Right lobe of liver (tissue), 6 donors: ENCODE data around the gene SAMD4A. TPM values are rescaled to one million over a fixed set of nuclear protein-coding genes. Genes with fewer than 3 reads are reported as not detected.

Source experiments
- ATAC-seq, 4 donors: fragments of 200-7000 bp; cut with Tn5 transposase; one replicate each; pipeline ENCODE4 v1.9.1; 2020; ENCODE audit warnings: mild to moderate bottlenecking in 4 of 4, moderate library complexity in 4 of 4
- DNase-seq, 3 donors: peaks; one replicate each; pipeline ENCODE4 v3.0.0-alpha.2; 2020
- H3K27ac ChIP-seq, 3 donors: fragments of 200-600 bp; one replicate each; pipeline ENCODE4 v1.8.0; 2022
- H3K27me3 ChIP-seq, 2 donors: fragments of 200-600 bp; one replicate each; pipeline ENCODE4 v1.8.0; 2022
- H3K36me3 ChIP-seq, 4 donors: fragments of 200-600 bp; sonication (generic) in 1 of 4; one replicate each; pipeline versions ENCODE4 v1.5.1 to v1.8.0; 2017 to 2022; ENCODE audit warnings: control low read depth in 1 of 4
- H3K4me1 ChIP-seq, 4 donors: fragments of 200-600 bp; sonication (generic) in 1 of 4; one replicate each; pipeline versions ENCODE4 v1.5.1 to v1.8.0; 2017 to 2022; ENCODE audit warnings: control low read depth in 1 of 4
- H3K4me3 ChIP-seq, 3 donors: fragments of 200-600 bp; one replicate each; pipeline ENCODE4 v1.8.0; 2022
- H3K9me3 ChIP-seq, 4 donors: fragments of 200-600 bp; sonication (generic) in 1 of 4; one replicate each; pipeline versions ENCODE4 v1.5.1 to v1.8.0; 2017 to 2022; ENCODE audit warnings: control low read depth in 1 of 4
- CTCF ChIP-seq, 4 donors: fragments of 200-600 bp in 3 of 4; fragments of 450-650 bp in 1 of 4; IDR thresholded peaks; one replicate each; pipeline versions ENCODE4 v1.5.1 to v1.8.0; 2016 to 2022; ENCODE audit warnings: antibody characterized with exemption in 4 of 4, mild to moderate bottlenecking in 2 of 4
- POLR2A ChIP-seq: fragments of 450-650 bp; IDR thresholded peaks from one replicate; pipeline ENCODE4 v1.6.1; 2017; ENCODE audit warnings: antibody characterized with exemption, mild to moderate bottlenecking
- WGBS: methylation state at CpG from one replicate; pipeline ENCODE4 v1.1.6; 2018; ENCODE audit warnings: low coverage, low lambda C conversion rate; ENCODE audit not compliant: insufficient coverage; ENCODE audit errors: missing lambda C conversion rate; 5-methylcytosine and 5-hydroxymethylcytosine counted together
- intact Hi-C, 2 donors: fragments of 100-400 bp; cut with DNase I; formaldehyde crosslinking; loops; one replicate each; pipeline versions ENCODE4 v1.11.2 to v1.14.1; 2022
- total RNA-seq, 6 experiments: library from RNA; depleted of rRNA in 2 of 6; stranded (reverse); fragments of >200 nt in 2 of 6; fragmentation: NEBNext Ultra II Directional in 3 of 6; extraction: Animal tissue kit (Norgen Biotek cat#: 25700) in 3 of 6; gene quantifications; one replicate each; pipeline versions ENCODE4 v1.1.0 to v1.2.4, GENCODE V29; 2016 to 2023
- donor health status: DM: no; HTN: yes; CAD: no.
- donor health status: DM: no; HTN: no; CAD: no.
- donor health status: DM: no; HTN: no; CAD: no.
- donor health status: DM: no; HTN: yes; CAD: no.
- donor health status: DM: no; HTN: yes; CAD: no.

SAMD4A gene
- total RNA-seq, 6 experiments from 2014 or later = 16.7 to 31.9 (median 21.1) TPM

GRCh38 chr14:54773171-54774006 is 206.5 kb downstream of the SAMD4A start:
- peaks cover 0 to 13% (median 4%) of the 10 kb centered on the region in 4 donors for H3K36me3 ChIP-seq
- DNase-seq (peak in 2 of 3 donors; percentile 71), ATAC-seq (peak; percentile 67 to 84 (median 78))
- no peaks in the 10 kb centered on the region for H3K9me3 ChIP-seq
- H3K4me3 ChIP-seq = no peak overlapping the region
- peaks cover 0 to 45% (median 15%) of the 10 kb centered on the region in 4 donors for H3K4me1 ChIP-seq
- H3K27ac ChIP-seq = peak overlapping the region; percentile 32 to 45 (median 43)
- 16% methylated on average over 5 of the region's 19 CpGs for WGBS
- TF ChIP-seq CTCF (IDR thresholded peaks at IDR 0.05) (peak; percentile 46 to 71 (median 48)), POLR2A (no peak)
- H3K27me3 ChIP-seq = no peaks in the 10 kb centered on the region
- intact Hi-C loops = loop anchor here (5.0 to 10.0 kb wide), 2 partner anchors 81 to 209 kb away; partner anchors contain the start of gene SAMD4A (in 1 of the 2)

- intact Hi-C loops = loop anchor here (5.0 to 10.0 kb wide), 3 partner anchors 83 to 210 kb away; partner anchors contain the start of gene SAMD4A (in 2 of the 2)
- Histone ChIP-seq H3K4me3 (no peak overlapping the region), H3K27me3 (no peaks in the 10 kb centered on the region), H3K9me3 (no peaks in the 10 kb centered on the region), H3K4me1 (peaks cover 0 to 53% (median 20%) of the 10 kb centered on the region in 4 donors), H3K36me3 (peaks cover 0 to 8% (median 2%) of the 10 kb centered on the region in 4 donors), H3K27ac (no peak overlapping the region)
- TF ChIP-seq POLR2A = no peak
- TF ChIP-seq CTCF (IDR thresholded peaks at IDR 0.05) = no peak
- DNase-seq = peak in 1 of 3 donors; percentile 42
- WGBS = 57% methylated on average over 2 of the region's 15 CpGs
- ATAC-seq = no peak
These were observed 207.9 kb downstream of the SAMD4A start for GRCh38 chr14:54774824-54775223.

GRCh38 chr14:54775486-54776140 is 208.7 kb downstream of the SAMD4A start:
- DNase-seq (peak in 1 of 3 donors; percentile 37), ATAC-seq (no peak)
- TF ChIP-seq POLR2A (no peak), CTCF (IDR thresholded peaks at IDR 0.05) (no peak)
- peaks cover 0 to 13% (median 0%) of the 10 kb centered on the region in 4 donors for H3K36me3 ChIP-seq
- intact Hi-C loops = loop anchor here (5.0 to 10.0 kb wide), 2 partner anchors 208 to 211 kb away; partner anchors contain the start of gene SAMD4A (in 2 of the 2)
- no peak overlapping the region for H3K27ac ChIP-seq
- 28% methylated on average over 4 of the region's 8 CpGs for WGBS
- H3K4me1 ChIP-seq = peaks cover 0 to 53% (median 20%) of the 10 kb centered on the region in 4 donors
- no peaks in the 10 kb centered on the region for H3K27me3 ChIP-seq
- H3K9me3 ChIP-seq = no peaks in the 10 kb centered on the region
- H3K4me3 ChIP-seq = no peak overlapping the region

- H3K27me3 ChIP-seq = no peaks in the 10 kb centered on the region
- ATAC-seq = peak in 2 of 4 donors; percentile 3 to 25
- H3K27ac ChIP-seq = peak overlapping the region in 1 of 3 donors; percentile 79
- H3K4me3 ChIP-seq = no peak overlapping the region
- 11% methylated on average over 11 of the region's 12 CpGs for WGBS
- intact Hi-C loops = loop anchor here (5.0 to 10.0 kb wide), 2 partner anchors 209 to 212 kb away; partner anchors contain the start of gene SAMD4A (in 2 of the 2)
- DNase-seq = peak in 2 of 3 donors; percentile 43 to 68
- no peaks in the 10 kb centered on the region for H3K9me3 ChIP-seq
- peaks cover 0 to 48% (median 20%) of the 10 kb centered on the region in 4 donors for H3K4me1 ChIP-seq
- H3K36me3 ChIP-seq = peaks cover 0 to 13% (median 0%) of the 10 kb centered on the region in 4 donors
- TF ChIP-seq CTCF (IDR thresholded peaks at IDR 0.05) = no peak
- TF ChIP-seq POLR2A = no peak
These were observed 209.6 kb downstream of the SAMD4A start for GRCh38 chr14:54776361-54777001.
